ENCODE measurements around the gene PLEKHA8.
"Not testable (repeated sequence)": the region's sequence is repeated elsewhere in the genome, so short reads cannot be mapped to it uniquely, and the experiment has no call there.

Gene PLEKHA8

GRCh38 chr7:30098599-30098998 lies 70.4 kb downstream of the PLEKHA8 start:
- in situ Hi-C loops (cut with MboI; ENCODE audit: low sequenced_read_pairs) = not testable (repeated sequence)

- in situ Hi-C loops (cut with MboI; ENCODE audit: low sequenced_read_pairs) = no loop called here
Measured at GRCh38 chr7:30102281-30102680, 74.1 kb downstream of the PLEKHA8 start.

GRCh38 chr7:30104157-30104556 lies 75.9 kb downstream of the PLEKHA8 start:
- in situ Hi-C loops (cut with MboI; ENCODE audit: low sequenced_read_pairs) = no loop called here

DNA sequence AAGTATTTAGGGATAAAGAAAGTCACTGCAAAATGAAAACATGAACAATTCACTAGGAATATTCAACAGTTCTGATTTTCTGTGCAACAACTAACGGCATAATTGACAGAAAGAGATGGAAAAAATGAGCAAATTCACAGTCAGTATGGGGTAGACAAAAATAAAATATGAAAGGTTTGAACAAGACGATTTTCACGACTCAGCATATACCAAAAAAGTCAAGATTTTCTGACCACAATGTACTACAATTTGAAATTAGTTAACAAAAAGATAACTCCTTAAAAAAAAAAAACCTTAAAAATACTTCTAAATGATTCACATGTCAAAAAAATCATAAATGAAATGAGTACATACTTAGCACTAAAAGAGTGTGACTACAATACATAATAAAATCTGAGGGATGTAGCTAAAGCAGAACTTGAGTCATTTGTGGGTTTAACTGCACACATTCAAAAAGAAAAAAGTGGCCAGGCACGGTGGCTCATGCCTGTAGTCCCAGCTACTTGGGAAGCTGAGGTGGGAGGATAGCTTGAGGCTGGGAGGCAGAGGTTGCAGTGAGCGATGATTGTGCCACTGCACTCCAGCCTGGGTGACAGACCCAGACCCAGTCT lies 84.0 kb downstream of the PLEKHA8 start:
- in situ Hi-C loops (cut with MboI; ENCODE audit: low sequenced_read_pairs) = no loop called here

DNA sequence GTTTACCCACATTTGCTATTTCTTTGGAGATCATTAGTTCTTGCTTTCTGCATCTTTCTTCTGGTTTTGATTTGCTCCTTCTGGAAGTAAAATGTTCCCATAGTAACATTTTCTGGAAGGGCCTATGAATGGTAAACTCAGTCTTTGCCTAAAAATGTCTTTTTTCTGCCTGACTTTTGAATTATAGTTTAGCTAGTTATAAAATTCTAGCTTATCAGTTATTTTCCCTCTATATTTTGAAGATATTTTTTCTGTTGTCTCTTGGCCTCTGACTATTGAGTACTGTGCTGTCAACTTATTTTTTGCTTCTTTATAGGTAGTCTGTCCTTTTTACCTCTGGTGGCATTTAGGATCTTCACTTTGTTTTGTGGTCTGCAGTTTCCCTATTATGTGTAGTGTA lies 84.9 kb downstream of the PLEKHA8 start:
- in situ Hi-C loops (cut with MboI; ENCODE audit: low sequenced_read_pairs) = no loop called here

- in situ Hi-C loops (cut with MboI; ENCODE audit: low sequenced_read_pairs) = no loop called here
Measured at GRCh38 chr7:30114536-30115238, 86.5 kb downstream of the PLEKHA8 start.

DNA sequence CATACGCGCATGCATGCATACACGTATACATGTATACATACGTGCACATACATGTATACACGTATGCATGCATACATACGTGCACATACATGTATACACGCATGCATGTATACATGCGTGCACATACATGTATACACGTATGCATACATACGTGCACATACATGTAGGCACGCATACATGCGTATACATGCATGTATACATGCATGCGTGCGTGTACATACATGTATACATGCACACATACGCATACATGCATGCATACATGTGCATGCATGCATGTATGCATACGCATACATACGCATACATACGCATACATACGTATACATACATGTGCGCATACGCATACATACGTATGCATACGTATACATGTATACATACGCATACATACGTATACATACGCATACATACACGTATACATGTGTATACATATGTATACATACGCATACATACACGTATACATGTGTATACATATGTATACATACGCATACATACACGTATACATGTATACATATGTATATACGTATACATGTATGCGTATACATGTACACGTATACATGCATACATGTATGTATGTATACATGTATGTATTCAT lies 87.6 kb downstream of the PLEKHA8 start:
- in situ Hi-C loops (cut with MboI; ENCODE audit: low sequenced_read_pairs) = no loop called here

GRCh38 chr7:30116771-30117170 lies 88.6 kb downstream of the PLEKHA8 start:
- in situ Hi-C loops (cut with MboI; ENCODE audit: low sequenced_read_pairs) = no loop called here

- in situ Hi-C loops (cut with MboI; ENCODE audit: low sequenced_read_pairs) = no loop called here
Measured at GRCh38 chr7:30117896-30118295, 89.7 kb downstream of the PLEKHA8 start.

DNA sequence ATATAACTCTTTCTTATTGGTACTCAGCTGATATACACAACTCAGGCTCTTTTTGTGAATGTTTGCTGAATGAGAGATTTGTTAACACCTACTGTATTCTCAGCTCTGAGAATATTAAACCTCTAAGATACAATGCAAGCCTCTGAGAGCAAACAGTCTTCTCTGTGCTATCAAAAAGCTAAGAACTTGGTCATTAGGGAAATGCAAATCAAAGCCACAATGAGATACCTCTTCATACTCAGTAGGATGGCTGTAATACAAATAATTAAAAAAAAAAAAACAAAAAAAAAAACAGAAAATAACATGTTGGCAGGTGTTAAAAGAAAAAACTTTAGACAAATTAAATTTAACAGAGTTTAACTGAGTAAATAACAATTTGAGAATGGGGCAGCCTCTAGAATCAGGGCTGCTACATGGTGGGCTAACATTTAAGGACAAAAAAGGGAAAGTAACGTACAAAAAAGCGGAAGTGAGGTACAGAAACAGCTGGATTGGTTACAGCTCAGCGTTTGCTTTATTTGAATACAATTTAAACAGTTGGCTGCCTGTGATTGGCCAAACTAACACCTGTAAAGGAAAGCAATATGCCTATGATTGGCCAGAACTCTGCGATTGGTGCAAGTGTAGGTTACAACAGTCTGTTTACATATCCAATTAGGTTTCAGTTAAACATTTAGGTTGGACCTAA lies 91.8 kb downstream of the PLEKHA8 start:
- in situ Hi-C loops (cut with MboI; ENCODE audit: low sequenced_read_pairs) = no loop called here

DNA sequence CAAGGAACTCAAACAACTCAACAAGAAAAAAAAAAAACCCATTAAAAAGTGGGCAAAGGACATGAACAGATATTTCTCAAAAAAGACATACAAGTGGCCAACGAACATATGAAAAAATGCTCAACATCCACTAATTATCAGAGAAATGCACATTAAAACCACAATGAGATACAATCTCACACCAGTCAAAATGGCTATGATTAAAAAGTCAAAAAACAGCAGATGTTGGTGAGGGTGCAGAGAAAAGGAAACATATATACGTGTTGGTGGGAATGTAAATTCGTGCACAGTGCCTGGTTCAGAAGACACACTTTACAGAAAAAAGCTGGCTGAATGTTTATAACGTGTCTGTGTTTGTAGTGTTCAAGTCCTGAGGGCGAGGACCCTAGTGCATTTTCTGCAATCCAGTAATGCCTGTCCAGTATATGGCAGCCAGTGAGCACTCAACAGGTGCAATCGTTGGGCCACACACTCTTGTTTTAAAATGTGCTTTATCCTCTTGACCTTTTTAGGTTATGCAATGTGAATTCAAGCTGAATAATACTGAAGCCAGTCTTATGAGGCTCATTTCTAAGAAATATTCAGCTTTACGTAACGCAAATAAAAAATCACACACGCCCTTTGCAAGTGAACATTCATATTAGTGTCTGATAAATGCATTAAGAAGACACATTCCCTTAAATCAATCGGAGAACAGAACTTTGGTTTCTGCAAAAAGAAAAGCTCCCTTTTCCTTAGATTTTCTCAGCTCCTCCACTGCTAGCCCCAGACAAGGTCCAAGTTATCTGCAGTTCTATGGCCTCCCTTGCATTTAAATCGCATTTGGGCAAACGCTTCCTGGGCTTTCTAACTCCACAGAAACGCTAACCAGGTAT lies 105.8 kb downstream of the PLEKHA8 start:
- in situ Hi-C loops (cut with MboI; ENCODE audit: low sequenced_read_pairs) = no loop called here

- in situ Hi-C loops (cut with MboI; ENCODE audit: low sequenced_read_pairs) = no loop called here
Measured at GRCh38 chr7:30134611-30135300, 106.5 kb downstream of the PLEKHA8 start, which contains the start of gene MTURN. Gene MTURN, plus strand, starts transcription at chr7:30134986. Its CDS starts 151 bp downstream, at chr7:30135137.

GRCh38 chr7:30135301-30136116 lies 107.3 kb downstream of the PLEKHA8 start:
- in situ Hi-C loops (cut with MboI; ENCODE audit: low sequenced_read_pairs) = no loop called here

- in situ Hi-C loops (cut with MboI; ENCODE audit: low sequenced_read_pairs) = no loop called here
Measured at GRCh38 chr7:30136117-30136731, 108.0 kb downstream of the PLEKHA8 start.

DNA sequence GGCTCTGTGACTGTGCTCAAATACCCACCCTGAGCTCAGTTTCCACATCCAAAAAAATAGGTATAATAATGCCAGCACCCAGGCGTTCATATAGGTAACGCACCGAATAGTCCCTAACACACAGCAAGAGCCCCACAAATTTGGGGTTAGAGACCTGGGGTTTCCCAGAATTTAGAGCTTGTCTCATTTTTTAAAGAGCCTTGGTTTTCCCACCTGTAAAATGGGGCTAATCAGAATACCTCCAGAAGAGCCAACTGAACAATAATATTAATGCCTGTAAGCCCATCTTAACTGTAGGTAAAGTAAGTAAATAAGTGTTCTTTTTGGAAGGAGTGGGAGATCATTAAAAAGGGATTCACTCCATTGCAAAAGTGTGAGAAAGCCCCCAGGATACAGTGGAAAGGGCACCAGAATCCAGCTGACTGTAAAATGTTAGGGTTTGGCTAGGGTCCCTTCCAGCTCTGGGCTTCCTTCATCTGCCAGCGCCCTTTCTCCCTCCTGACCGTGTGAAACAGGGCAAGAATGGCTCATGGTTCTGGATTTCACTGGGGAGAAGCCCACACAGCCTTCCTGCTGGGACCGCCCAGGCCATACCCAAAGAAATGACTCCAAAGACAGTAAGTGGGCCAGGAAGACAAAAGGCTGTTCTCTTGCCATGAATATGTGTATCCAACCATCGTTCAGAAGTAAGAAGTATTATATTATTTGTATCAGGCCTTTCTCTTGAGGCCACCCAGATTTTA lies 108.7 kb downstream of the PLEKHA8 start:
- in situ Hi-C loops (cut with MboI; ENCODE audit: low sequenced_read_pairs) = no loop called here

DNA sequence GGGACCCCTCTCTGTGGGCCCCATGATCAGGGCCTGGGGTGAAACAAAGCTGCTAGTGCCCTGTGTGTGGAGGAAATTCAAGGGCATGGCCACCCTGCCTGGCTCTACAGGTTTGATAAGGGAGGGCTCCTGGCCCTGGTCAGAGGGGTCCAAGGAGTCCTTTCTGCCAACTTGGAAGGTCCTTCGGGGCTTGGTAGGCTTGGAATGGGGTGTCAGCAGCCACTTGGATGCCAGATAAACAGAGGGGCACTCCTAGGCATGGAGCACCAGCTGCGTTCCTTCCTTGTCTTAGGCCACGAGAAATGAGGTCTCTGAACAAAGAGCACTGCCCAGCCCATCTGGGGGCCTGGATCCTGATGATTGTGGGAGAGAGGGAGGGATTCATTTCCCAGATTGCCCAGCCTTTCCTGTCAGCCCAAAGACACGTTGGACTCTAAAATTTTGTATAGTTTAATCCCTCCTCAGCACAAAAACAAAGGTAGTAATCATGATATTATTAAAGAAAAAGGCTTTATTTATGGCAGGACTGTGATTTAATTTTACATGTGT lies 111.7 kb downstream of the PLEKHA8 start:
- in situ Hi-C loops (cut with MboI; ENCODE audit: low sequenced_read_pairs) = no loop called here

DNA sequence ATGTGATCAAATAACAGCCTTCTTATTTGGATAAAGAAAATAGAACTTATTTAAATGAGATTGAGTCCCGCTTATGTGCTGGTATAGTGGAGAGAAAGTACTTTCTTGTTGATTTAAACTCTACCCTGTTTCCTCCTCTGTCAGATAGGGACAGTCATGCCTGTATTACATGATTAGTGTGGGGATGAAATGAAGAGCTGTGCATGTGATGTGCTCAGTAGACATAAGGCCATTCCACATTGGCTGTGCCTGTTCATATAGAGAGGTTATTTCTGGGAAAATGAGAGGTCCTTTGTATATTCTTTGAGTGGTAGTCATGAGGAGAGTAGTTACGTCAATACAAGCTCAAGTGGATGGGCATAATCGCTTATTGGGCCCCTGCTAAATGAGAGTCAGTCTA lies 112.2 kb downstream of the PLEKHA8 start:
- in situ Hi-C loops (cut with MboI; ENCODE audit: low sequenced_read_pairs) = no loop called here

DNA sequence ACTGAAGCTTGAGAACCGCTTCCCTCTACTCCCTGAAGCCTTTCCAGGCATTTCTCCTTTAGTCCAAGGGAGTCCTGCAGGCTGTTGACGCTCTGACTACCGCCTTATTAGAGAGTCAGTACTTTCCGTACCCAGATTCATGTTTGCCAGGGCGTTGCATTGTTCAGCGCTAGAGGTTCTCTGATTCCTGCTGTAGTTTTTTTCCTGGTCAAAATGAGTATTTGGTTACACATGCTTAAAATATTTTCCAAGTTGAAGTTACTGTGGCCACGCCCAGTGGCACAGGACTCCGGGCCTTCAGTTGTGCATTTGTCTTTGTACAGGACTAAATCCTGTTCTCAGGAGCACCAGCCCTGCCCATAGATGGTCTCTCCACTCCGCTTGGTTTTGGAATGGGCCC lies 114.5 kb downstream of the PLEKHA8 start:
- in situ Hi-C loops (cut with MboI; ENCODE audit: low sequenced_read_pairs) = no loop called here
